ENCODE data around the gene BARD1.

BARD1 gene

DNA sequence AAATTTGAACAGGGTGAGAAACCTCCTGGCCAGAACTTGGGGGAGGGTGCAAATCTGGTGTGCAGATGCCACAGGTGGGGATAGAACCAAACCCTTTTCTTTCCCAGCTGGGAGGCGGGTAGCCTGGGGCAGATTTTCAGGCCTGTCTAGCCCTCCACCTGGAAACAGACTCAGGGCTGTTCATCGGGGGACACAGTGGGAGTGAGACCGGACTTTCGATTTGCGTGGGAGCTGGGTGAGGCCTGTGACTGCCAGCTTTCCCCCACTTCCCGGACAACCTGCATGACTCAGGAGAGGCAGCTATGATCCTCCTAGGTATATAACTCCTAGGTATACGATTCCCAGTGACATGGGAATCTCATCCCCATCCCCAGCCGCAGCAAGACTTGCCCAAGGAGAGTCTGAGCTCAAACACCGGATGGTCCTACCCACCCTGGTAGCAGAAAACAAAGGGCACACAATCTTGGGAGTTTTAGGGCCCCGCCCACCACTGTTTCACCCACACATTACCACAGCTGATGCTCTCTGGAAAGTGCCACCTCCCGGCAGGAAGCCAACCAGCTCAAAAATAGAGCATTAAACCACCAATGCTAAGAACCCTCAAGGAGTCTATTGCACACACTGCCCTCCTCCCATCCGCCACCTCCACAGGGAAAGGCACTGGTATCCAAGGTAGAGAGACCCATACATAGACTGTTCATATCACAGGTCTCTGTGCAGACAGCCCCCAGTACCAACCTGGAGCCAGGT lies 92.5 kb downstream of the BARD1 start:
- no peak for DNase-seq (ENCODE audit: low read depth)
- no peak overlapping the region for H3K4me3 ChIP-seq (ENCODE audit: control insufficient read depth, low read depth, low read length)
- TF ChIP-seq, protein P1, sequence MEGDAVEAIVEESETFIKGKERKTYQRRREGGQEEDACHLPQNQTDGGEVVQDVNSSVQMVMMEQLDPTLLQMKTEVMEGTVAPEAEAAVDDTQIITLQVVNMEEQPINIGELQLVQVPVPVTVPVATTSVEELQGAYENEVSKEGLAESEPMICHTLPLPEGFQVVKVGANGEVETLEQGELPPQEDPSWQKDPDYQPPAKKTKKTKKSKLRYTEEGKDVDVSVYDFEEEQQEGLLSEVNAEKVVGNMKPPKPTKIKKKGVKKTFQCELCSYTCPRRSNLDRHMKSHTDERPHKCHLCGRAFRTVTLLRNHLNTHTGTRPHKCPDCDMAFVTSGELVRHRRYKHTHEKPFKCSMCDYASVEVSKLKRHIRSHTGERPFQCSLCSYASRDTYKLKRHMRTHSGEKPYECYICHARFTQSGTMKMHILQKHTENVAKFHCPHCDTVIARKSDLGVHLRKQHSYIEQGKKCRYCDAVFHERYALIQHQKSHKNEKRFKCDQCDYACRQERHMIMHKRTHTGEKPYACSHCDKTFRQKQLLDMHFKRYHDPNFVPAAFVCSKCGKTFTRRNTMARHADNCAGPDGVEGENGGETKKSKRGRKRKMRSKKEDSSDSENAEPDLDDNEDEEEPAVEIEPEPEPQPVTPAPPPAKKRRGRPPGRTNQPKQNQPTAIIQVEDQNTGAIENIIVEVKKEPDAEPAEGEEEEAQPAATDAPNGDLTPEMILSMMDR (IDR thresholded peaks at IDR 0.05; ENCODE audit: control insufficient read depth, insufficient read depth, low read depth, low read length, missing control alignments), result no peak

DNA sequence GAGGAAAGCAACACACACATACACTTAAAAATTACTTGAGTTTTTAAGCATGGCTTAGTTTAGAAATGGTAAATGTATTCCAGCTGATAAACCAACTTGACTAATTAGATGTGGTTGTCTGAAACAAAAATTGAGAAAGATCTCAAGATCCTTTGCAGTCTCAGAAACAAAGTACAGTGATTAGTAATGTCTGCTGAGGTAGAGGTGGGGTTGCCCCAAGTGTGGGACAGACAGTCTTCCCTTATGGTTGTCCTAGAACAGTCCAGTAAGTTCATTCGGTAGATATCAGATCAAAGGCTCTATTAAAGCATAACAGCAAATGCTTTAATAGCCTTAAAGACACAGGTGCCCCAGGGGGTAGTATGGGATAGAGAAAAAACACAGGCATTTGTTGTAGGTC lies 94.5 kb downstream of the BARD1 start:
- no peak overlapping the region for H3K4me3 ChIP-seq (ENCODE audit: control insufficient read depth, low read depth, low read length)
- no peak for DNase-seq (ENCODE audit: low read depth)
- TF ChIP-seq, protein P1 (IDR thresholded peaks at IDR 0.05; ENCODE audit: control insufficient read depth, insufficient read depth, low read depth, low read length, missing control alignments), result no peak

DNA sequence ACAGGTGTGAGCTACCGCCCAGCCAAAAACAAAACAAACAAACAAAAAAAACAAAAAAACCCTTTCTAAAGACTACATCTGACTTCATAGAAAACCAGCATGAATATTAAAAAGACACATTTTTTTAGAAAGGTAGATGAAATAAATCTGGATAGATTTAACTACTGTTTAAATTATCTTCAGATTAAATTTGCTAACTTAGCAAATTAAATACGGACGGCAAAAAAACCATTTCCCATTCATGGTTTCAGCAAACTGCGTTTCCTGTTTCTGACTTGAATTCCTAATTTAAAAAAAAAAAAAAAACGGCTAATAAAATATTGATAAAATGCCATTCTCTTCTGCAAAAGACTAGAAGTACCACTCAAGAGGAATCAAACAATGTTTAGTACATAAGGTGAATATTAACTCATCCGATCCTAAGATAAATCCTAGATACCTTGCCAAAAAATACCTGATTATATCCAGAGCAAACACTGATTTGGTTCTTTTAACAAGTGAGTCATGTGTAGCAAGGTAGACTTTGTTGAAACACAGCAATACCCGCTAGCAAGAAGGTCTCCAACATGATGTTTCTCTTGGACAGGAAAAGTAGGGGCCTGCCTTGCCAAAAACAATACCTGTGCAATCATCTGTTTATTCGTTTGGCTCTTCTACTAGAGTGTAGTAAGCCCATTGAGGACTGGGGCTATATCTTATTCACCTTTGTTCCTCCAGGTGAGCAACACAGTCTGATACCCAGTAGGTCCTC lies 96.2 kb downstream of the BARD1 start:
- TF ChIP-seq, protein P1 (IDR thresholded peaks at IDR 0.05; ENCODE audit: control insufficient read depth, insufficient read depth, low read depth, low read length, missing control alignments), result no peak
- DNase-seq (ENCODE audit: low read depth), result no peak
- no peak overlapping the region for H3K4me3 ChIP-seq (ENCODE audit: control insufficient read depth, low read depth, low read length)

DNA sequence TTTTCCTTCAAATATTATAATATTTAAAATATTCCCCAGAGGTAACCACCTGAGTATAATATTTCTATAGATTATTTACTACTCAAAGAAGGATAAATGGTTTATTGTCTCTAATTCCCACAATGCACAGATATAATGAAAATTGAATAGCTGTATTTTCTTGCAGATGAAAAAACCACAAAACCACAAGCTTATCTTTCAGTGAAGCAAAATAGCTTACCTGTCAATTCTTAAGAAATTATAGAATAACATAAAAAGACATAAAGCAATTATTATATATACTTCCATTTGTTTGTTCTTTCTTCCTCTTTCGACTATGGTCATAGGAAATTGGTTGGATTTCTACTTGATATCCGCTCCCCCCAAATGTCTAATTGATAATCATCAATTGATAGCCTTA lies 98.8 kb downstream of the BARD1 start:
- TF ChIP-seq, protein P1 (IDR thresholded peaks at IDR 0.05; ENCODE audit: control insufficient read depth, insufficient read depth, low read depth, low read length, missing control alignments), result no peak
- DNase-seq (ENCODE audit: low read depth), result no peak
- no peak overlapping the region for H3K4me3 ChIP-seq (ENCODE audit: control insufficient read depth, low read depth, low read length)

DNA sequence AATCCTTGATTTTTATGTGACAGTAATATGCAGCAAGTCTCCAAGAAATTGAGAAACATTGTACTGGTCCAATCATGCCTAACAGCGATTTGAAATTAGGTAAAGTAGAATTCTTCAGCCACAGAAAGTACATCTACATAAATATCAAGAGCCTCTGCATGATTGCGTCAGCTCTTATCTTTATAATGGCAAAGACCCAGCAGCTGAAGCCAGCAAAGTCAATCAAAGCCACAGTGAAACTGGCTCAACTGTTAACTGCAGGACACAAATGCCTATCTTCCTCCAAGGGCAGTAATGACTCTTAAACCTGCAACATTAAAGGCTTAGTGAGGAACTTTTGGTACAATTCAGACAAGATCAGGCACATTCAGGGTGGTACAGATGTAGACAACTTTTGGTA lies 102.5 kb downstream of the BARD1 start:
- DNase-seq (ENCODE audit: low read depth), result no peak
- no peak overlapping the region for H3K4me3 ChIP-seq (ENCODE audit: control insufficient read depth, low read depth, low read length)
- TF ChIP-seq, protein P1 (IDR thresholded peaks at IDR 0.05; ENCODE audit: control insufficient read depth, insufficient read depth, low read depth, low read length, missing control alignments), result no peak

DNA sequence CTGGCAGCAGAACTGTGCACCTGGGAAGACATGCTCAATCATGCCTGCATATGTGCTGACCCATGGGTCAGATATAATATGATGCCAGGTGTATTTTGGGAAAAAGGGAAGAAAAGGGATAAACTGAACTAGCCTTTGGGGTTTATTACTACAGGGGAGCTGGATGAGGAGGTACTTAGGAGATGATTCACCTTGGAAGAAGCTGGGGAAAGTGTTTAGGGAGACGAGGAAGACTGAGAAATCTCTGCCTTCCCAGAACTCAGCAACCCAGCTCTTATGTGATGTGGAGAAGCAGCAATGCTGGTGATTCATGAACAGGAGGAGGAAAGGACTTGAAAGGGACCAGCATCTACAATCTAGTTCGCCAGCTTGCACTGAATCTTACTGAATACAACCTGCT lies 110.2 kb downstream of the BARD1 start:
- TF ChIP-seq, protein P1 (IDR thresholded peaks at IDR 0.05; ENCODE audit: control insufficient read depth, insufficient read depth, low read depth, low read length, missing control alignments), result no peak
- no peak for DNase-seq (ENCODE audit: low read depth)
- no peak overlapping the region for H3K4me3 ChIP-seq (ENCODE audit: control insufficient read depth, low read depth, low read length)
